Calu3 (cell line): ENCODE data around the gene MCRS1. TPM values are rescaled to one million over a fixed set of nuclear protein-coding genes. Genes with fewer than 3 reads are reported as not detected.

Experiments used
- BruUV-seq: library from RNA; stranded (reverse); fragments of 400-500 nt; replicated peaks from 2 replicates; lab custom pipeline; 2021; lab: Mats Ljungman, UMichigan
- CTCF ChIA-PET: fragments of 300-600 bp; sonication (Branson Sonifier 250); formaldehyde crosslinking; loops from one replicate; lab custom pipeline; 2022; ENCODE audit warnings: antibody characterized with exemption; lab: Charles Lee
- DNase-seq: peaks from one replicate; pipeline ENCODE4 v3.0.0; 2022
- H3K27ac Mint-ChIP-seq: one replicate; pipeline ENCODE4 v1.8.0; 2022; ENCODE audit warnings: mixed read lengths; ENCODE audit not compliant: unreplicated experiment
- H3K27me3 Mint-ChIP-seq: one replicate; pipeline ENCODE4 v1.8.0; 2022; ENCODE audit warnings: mixed read lengths; ENCODE audit not compliant: unreplicated experiment
- H3K36me3 Mint-ChIP-seq: one replicate; pipeline ENCODE4 v1.8.0; 2022; ENCODE audit warnings: mild to moderate bottlenecking, moderate library complexity, mixed read lengths; ENCODE audit not compliant: insufficient read depth, unreplicated experiment
- H3K4me1 Mint-ChIP-seq: one replicate; pipeline ENCODE4 v1.8.0; 2022; ENCODE audit warnings: mild to moderate bottlenecking, low read depth, mixed read lengths; ENCODE audit not compliant: unreplicated experiment
- H3K4me3 Mint-ChIP-seq: one replicate; pipeline ENCODE4 v1.8.0; 2022; ENCODE audit warnings: mild to moderate bottlenecking, low read depth, moderate library complexity, mixed read lengths; ENCODE audit not compliant: unreplicated experiment
- H3K9me3 Mint-ChIP-seq: one replicate; pipeline ENCODE4 v1.8.0; 2022; ENCODE audit warnings: low read depth, mixed read lengths; ENCODE audit not compliant: unreplicated experiment
- CTCF ChIP-seq: fragments of 200-600 bp; IDR thresholded peaks from one replicate; pipeline ENCODE4 v1.8.0; 2022; ENCODE audit warnings: antibody characterized with exemption; ENCODE audit not compliant: unreplicated experiment
- intact Hi-C: fragments of 100-400 bp; cut with micrococcal nuclease; formaldehyde crosslinking; loops from one replicate; pipeline ENCODE4 v1.10.0; 2022; ENCODE audit not compliant: unreplicated experiment
- total RNA-seq: library from RNA; stranded (reverse); gene quantifications from 2 replicates; pipeline ENCODE4 v1.2.3, GENCODE V29; 2022

Gene MCRS1
- total RNA-seq, 1 experiment from 2014 or later, result 38.0 TPM

- intact Hi-C loops, result no loop called here
- H3K4me3 Mint-ChIP-seq, result no peak overlapping the region
- H3K27me3 Mint-ChIP-seq, result peaks cover 7% of the 10 kb centered on the region
- BruUV-seq, result no TSS peak
- H3K27ac Mint-ChIP-seq, result no peak overlapping the region
- H3K9me3 Mint-ChIP-seq, result no peaks in the 10 kb centered on the region
- no peak for DNase-seq
- no peaks in the 10 kb centered on the region for H3K36me3 Mint-ChIP-seq
- peaks cover 6% of the 10 kb centered on the region for H3K4me1 Mint-ChIP-seq
- CTCF ChIA-PET, result no interaction called here
- TF ChIP-seq CTCF, result no peak
Measured at GRCh38 chr12:49531745-49532144, 36.2 kb downstream of the MCRS1 start.

GRCh38 chr12:49529414-49529813 lies 38.5 kb downstream of the MCRS1 start:
- no peak for DNase-seq
- intact Hi-C loops, result no loop called here
- Mint-ChIP-seq H3K27me3 (no peaks in the 10 kb centered on the region), H3K36me3 (peaks cover 4% of the 10 kb centered on the region), H3K4me3 (no peak overlapping the region), H3K4me1 (no peaks in the 10 kb centered on the region), H3K27ac (no peak overlapping the region), H3K9me3 (no peaks in the 10 kb centered on the region)
- no peak for TF ChIP-seq CTCF
- CTCF ChIA-PET, result no interaction called here
- no TSS peak for BruUV-seq

- no TSS peak for BruUV-seq
- DNase-seq, result no peak
- no peaks in the 10 kb centered on the region for H3K27me3 Mint-ChIP-seq
- no peak for TF ChIP-seq CTCF
- no peak overlapping the region for H3K27ac Mint-ChIP-seq
- CTCF ChIA-PET, result no interaction called here
- H3K9me3 Mint-ChIP-seq, result no peaks in the 10 kb centered on the region
- no peak overlapping the region for H3K4me3 Mint-ChIP-seq
- peaks cover 7% of the 10 kb centered on the region for H3K36me3 Mint-ChIP-seq
- no peaks in the 10 kb centered on the region for H3K4me1 Mint-ChIP-seq
- intact Hi-C loops, result no loop called here
Measured at GRCh38 chr12:49527361-49528130, 40.4 kb downstream of the MCRS1 start.

GRCh38 chr12:49525942-49526341 lies 42.0 kb downstream of the MCRS1 start:
- Mint-ChIP-seq H3K9me3 (no peaks in the 10 kb centered on the region), H3K27me3 (no peaks in the 10 kb centered on the region), H3K4me3 (no peak overlapping the region), H3K4me1 (no peaks in the 10 kb centered on the region), H3K36me3 (peaks cover 9% of the 10 kb centered on the region), H3K27ac (no peak overlapping the region)
- CTCF ChIA-PET, result interaction anchor here (0.7 kb wide), 1 partner anchor 63 kb away, joined by 4 read pairs; no protein-coding TSS in a partner anchor
- BruUV-seq, result no TSS peak
- intact Hi-C loops, result no loop called here
- TF ChIP-seq CTCF, result no peak
- DNase-seq, result no peak
